HepG2 (cell line): ENCODE results near the gene PGC. TPM values are rescaled to one million over a fixed set of nuclear protein-coding genes. Genes with fewer than 3 reads are reported as not detected.

ENCODE experiments used
- ASH2L ChIP-seq: fragments of 300-600, 200-600 bp; sonication (generic); IDR thresholded peaks from 2 replicates; pipeline ENCODE4 v1.7.0; 2017; ENCODE audit warnings: low read depth, mild to moderate bottlenecking, moderate library complexity, mixed read lengths, low read length; ENCODE audit not compliant: insufficient read length
- ELF4 ChIP-seq: sonication (generic); formaldehyde crosslinking; IDR thresholded peaks from 2 replicates; pipeline ENCODE4 v1.5.0; 2020; ENCODE audit warnings: missing genetic modification reagents, mild to moderate bottlenecking, moderate library complexity, borderline replicate concordance
- HNRNPUL1 ChIP-seq: fragments of 200-400 bp; formaldehyde crosslinking; IDR thresholded peaks from 2 replicates; pipeline ENCODE4 v1.6.1; 2017; ENCODE audit warnings: low read depth, mild to moderate bottlenecking, low read length, moderate library complexity
- KIAA2018 ChIP-seq: sonication (generic); formaldehyde crosslinking; IDR thresholded peaks from 2 replicates; pipeline ENCODE4 v1.5.0; 2020; ENCODE audit warnings: mild to moderate bottlenecking, missing genetic modification reagents, borderline replicate concordance
- NFKBIZ ChIP-seq: IDR thresholded peaks from 2 replicates; pipeline ENCODE4 v1.6.1; 2018; ENCODE audit warnings: missing genetic modification reagents, missing compliant biosample characterization
- PLRG1 ChIP-seq: fragments of 450-650 bp; conservative IDR thresholded peaks from 2 replicates; pipeline ENCODE4 v1.6.1; 2016
- RARA ChIP-seq: IDR thresholded peaks from 2 replicates; pipeline ENCODE4 v1.6.1; 2016; ENCODE audit warnings: missing genetic modification reagents, missing compliant biosample characterization
- YEATS2 ChIP-seq: sonication (generic); formaldehyde crosslinking; IDR thresholded peaks from 2 replicates; pipeline ENCODE4 v1.4.0; 2020; ENCODE audit warnings: missing genetic modification reagents, borderline replicate concordance
- ZFY ChIP-seq: sonication (generic); formaldehyde crosslinking; IDR thresholded peaks from 2 replicates; pipeline ENCODE4 v1.4.0; 2020; ENCODE audit warnings: missing genetic modification reagents
- ZNF124 ChIP-seq: sonication (generic); formaldehyde crosslinking; IDR thresholded peaks from 2 replicates; pipeline ENCODE4 v1.4.0; 2020; ENCODE audit warnings: missing genetic modification reagents
- ZNF253 ChIP-seq: sonication (generic); formaldehyde crosslinking; IDR thresholded peaks from 2 replicates; pipeline ENCODE4 v1.8.0; 2022; ENCODE audit warnings: mild to moderate bottlenecking, missing genetic modification reagents, borderline replicate concordance
- ZNF274 ChIP-seq: sonication (generic); formaldehyde crosslinking; IDR thresholded peaks from 2 replicates; pipeline ENCODE4 v1.5.1; 2020; ENCODE audit warnings: mild to moderate bottlenecking, missing genetic modification reagents
- ZNF451 ChIP-seq: sonication (generic); formaldehyde crosslinking; IDR thresholded peaks from 2 replicates; pipeline ENCODE4 v1.5.0; 2020; ENCODE audit warnings: mild to moderate bottlenecking, missing genetic modification reagents
- ZNF564 ChIP-seq: sonication (generic); formaldehyde crosslinking; IDR thresholded peaks from 2 replicates; pipeline ENCODE4 v1.8.1; 2023; ENCODE audit warnings: mild to moderate bottlenecking, missing genetic modification reagents
- ZNF691 ChIP-seq: sonication (generic); formaldehyde crosslinking; IDR thresholded peaks from 2 replicates; pipeline ENCODE4 v1.4.0; 2020; ENCODE audit warnings: missing genetic modification reagents, low read depth, mild to moderate bottlenecking, borderline replicate concordance
- ZNF816 ChIP-seq: sonication (generic); formaldehyde crosslinking; IDR thresholded peaks from 2 replicates; pipeline ENCODE4 v1.8.0; 2022; ENCODE audit warnings: missing genetic modification reagents, mild to moderate bottlenecking, borderline replicate concordance
- polyA plus RNA-seq, 8 experiments: library from polyadenylated mRNA; depleted of rRNA in 3 of 8; stranded (reverse) in 7 of 8; unstranded in 1 of 8; fragments of >200 nt; fragmentation: Illumina TruSeq in 4 of 8; extraction: Trizol in 4 of 8; gene quantifications; 2 replicates each; pipeline versions ENCODE4 v1.2.1 to v1.2.3, GENCODE V29; 2011 to 2016; ENCODE audit warnings: low read depth in 4 of 8, missing spikeins in 1 of 8, mixed read lengths in 1 of 8; ENCODE audit not compliant: insufficient read depth in 1 of 8
- total RNA-seq, 5 experiments: library from RNA; depleted of rRNA; stranded (reverse); fragments of >200 nt; fragmentation: Illumina TruSeq; extraction: Trizol; gene quantifications; 2 replicates each; pipeline ENCODE4 v1.2.3, GENCODE V29; 2016; ENCODE audit warnings: low read depth in 1 of 5
- TF ChIP-seq, protein P1 (sequence below): fragments of 450-650 bp; IDR thresholded peaks from 2 replicates; pipeline ENCODE4 v1.6.1; 2017

PGC gene
- total and polyA plus RNA-seq, 2 of the 13 experiments (the other 11 are each of a cell fraction or from before 2014, with no cell fraction given): 426 to 502 TPM

GRCh38 chr6:41723530-41724227 is 23.5 kb downstream of the PGC start (continued):
- no peak for TF ChIP-seq KIAA2018 (CRISPR knock-in tag)
- no peak for TF ChIP-seq ZNF253 (CRISPR knock-in tag)
- peak; percentile 84 for TF ChIP-seq ZNF124 (CRISPR knock-in tag)
- TF ChIP-seq ZNF274: 0 out of 2 replicates have a peak, but pooled peaks have one; percentile 53
- TF ChIP-seq NFKBIZ (CRISPR knock-in tag): no peak
- no peak for TF ChIP-seq ZNF816 (CRISPR knock-in tag)
- TF ChIP-seq ZFY (CRISPR knock-in tag): peak; percentile 64
- no peak for TF ChIP-seq ELF4 (CRISPR knock-in tag)
- peak; percentile 75; the same call in 1 of the 2 replicates for TF ChIP-seq YEATS2 (CRISPR knock-in tag)
- peak; percentile 54 for TF ChIP-seq ASH2L
- peak; percentile 89; the same call in 1 of the 2 replicates for TF ChIP-seq ZNF564
- peak; percentile 64; the same call in 1 of the 2 replicates for TF ChIP-seq RARA (CRISPR knock-in tag)
- no peak for TF ChIP-seq HNRNPUL1
- peak; percentile 73; the same call in 1 of the 2 replicates for TF ChIP-seq ZNF451 (CRISPR knock-in tag)
- TF ChIP-seq, protein P1, sequence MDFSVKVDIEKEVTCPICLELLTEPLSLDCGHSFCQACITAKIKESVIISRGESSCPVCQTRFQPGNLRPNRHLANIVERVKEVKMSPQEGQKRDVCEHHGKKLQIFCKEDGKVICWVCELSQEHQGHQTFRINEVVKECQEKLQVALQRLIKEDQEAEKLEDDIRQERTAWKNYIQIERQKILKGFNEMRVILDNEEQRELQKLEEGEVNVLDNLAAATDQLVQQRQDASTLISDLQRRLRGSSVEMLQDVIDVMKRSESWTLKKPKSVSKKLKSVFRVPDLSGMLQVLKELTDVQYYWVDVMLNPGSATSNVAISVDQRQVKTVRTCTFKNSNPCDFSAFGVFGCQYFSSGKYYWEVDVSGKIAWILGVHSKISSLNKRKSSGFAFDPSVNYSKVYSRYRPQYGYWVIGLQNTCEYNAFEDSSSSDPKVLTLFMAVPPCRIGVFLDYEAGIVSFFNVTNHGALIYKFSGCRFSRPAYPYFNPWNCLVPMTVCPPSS: no peak
- peak; percentile 26; the same call in 1 of the 2 replicates for TF ChIP-seq ZNF691 (CRISPR knock-in tag)
- no peak for TF ChIP-seq PLRG1
